BE2C (cell line): ENCODE data around the gene LCLAT1.

Source experiments
- DNase-seq: peaks from one replicate; pipeline ENCODE4 v3.0.0-alpha.2; 2020
- H3K27me3 ChIP-seq: fragments of 250-450 bp; sonication (Bioruptor Pico); 2 replicates; pipeline ENCODE4 v1.5.1; 2020; ENCODE audit warnings: mild to moderate bottlenecking
- H3K36me3 ChIP-seq: fragments of 250-450 bp; sonication (Bioruptor Pico); 2 replicates; pipeline ENCODE4 v1.5.1; 2020; ENCODE audit warnings: mild to moderate bottlenecking
- H3K4me1 ChIP-seq: fragments of 250-450 bp; sonication (Bioruptor Pico); 2 replicates; pipeline ENCODE4 v1.5.1; 2020
- H3K4me3 ChIP-seq: 2 replicates; pipeline ENCODE4 v1.5.1; 2011; ENCODE audit warnings: low read depth, low read length
- H3K9me3 ChIP-seq: fragments of 250-450 bp; sonication (Bioruptor Pico); 2 replicates; pipeline ENCODE4 v1.5.1; 2020
- CTCF ChIP-seq: IDR thresholded peaks from 2 replicates; pipeline ENCODE4 v1.5.1; 2012; ENCODE audit warnings: mild to moderate bottlenecking, low read depth, low read length

Gene LCLAT1

GRCh38 chr2:30499681-30500080 is 52.6 kb downstream of the LCLAT1 start:
- Histone ChIP-seq H3K36me3 (no peaks in the 10 kb centered on the region; the same call in 1 of the 2 replicates), H3K4me1 (no peaks in the 10 kb centered on the region; the same call in 1 of the 2 replicates), H3K9me3 (no peaks in the 10 kb centered on the region; the same call in 1 of the 2 replicates), H3K4me3 (no peak overlapping the region), H3K27me3 (no peaks in the 10 kb centered on the region)
- TF ChIP-seq CTCF = no peak
- no peak for DNase-seq

GRCh38 chr2:30500699-30501098 is 53.7 kb downstream of the LCLAT1 start:
- TF ChIP-seq CTCF = no peak
- no peak for DNase-seq
- Histone ChIP-seq H3K4me3 (no peak overlapping the region), H3K9me3 (no peaks in the 10 kb centered on the region; the same call in 1 of the 2 replicates), H3K4me1 (peaks cover 3% of the 10 kb centered on the region), H3K27me3 (no peaks in the 10 kb centered on the region), H3K36me3 (no peaks in the 10 kb centered on the region; the same call in 1 of the 2 replicates)

- no peaks in the 10 kb centered on the region for H3K27me3 ChIP-seq
These were observed 55.3 kb downstream of the LCLAT1 start for GRCh38 chr2:30502310-30502709.

GRCh38 chr2:30503007-30503694 is 56.1 kb downstream of the LCLAT1 start:
- peak; percentile 45 for TF ChIP-seq CTCF
- DNase-seq = no peak
- H3K27me3 ChIP-seq = no peaks in the 10 kb centered on the region
- H3K36me3 ChIP-seq = no peaks in the 10 kb centered on the region; the same call in 1 of the 2 replicates
- H3K4me1 ChIP-seq = peaks cover 6% of the 10 kb centered on the region; the same call in 1 of the 2 replicates
- H3K4me3 ChIP-seq = no peak overlapping the region
- H3K9me3 ChIP-seq = no peaks in the 10 kb centered on the region; the same call in 1 of the 2 replicates

More at GRCh38 chr2:30502310-30502709, 55.3 kb downstream of the LCLAT1 start:
- no peaks in the 10 kb centered on the region; the same call in 1 of the 2 replicates for H3K36me3 ChIP-seq
- H3K9me3 ChIP-seq = no peaks in the 10 kb centered on the region; the same call in 1 of the 2 replicates
- no peak overlapping the region for H3K4me3 ChIP-seq
- no peak for DNase-seq
- H3K4me1 ChIP-seq = peaks cover 6% of the 10 kb centered on the region; the same call in 1 of the 2 replicates
- no peak for TF ChIP-seq CTCF

- no peaks in the 10 kb centered on the region; the same call in 1 of the 2 replicates for H3K36me3 ChIP-seq
- no peaks in the 10 kb centered on the region; the same call in 1 of the 2 replicates for H3K9me3 ChIP-seq
- H3K4me1 ChIP-seq = peaks cover 6% of the 10 kb centered on the region; the same call in 1 of the 2 replicates
- no peak for TF ChIP-seq CTCF
- no peak overlapping the region for H3K4me3 ChIP-seq
- H3K27me3 ChIP-seq = no peaks in the 10 kb centered on the region
- no peak for DNase-seq
These were observed 56.6 kb downstream of the LCLAT1 start for GRCh38 chr2:30503695-30504052.

GRCh38 chr2:30504731-30505130 is 57.7 kb downstream of the LCLAT1 start:
- DNase-seq = no peak
- no peak overlapping the region for H3K4me3 ChIP-seq
- no peak for TF ChIP-seq CTCF
- peaks cover 12% of the 10 kb centered on the region; the same call in 1 of the 2 replicates for H3K4me1 ChIP-seq
- H3K9me3 ChIP-seq = no peaks in the 10 kb centered on the region; the same call in 1 of the 2 replicates
- H3K36me3 ChIP-seq = no peaks in the 10 kb centered on the region
- H3K27me3 ChIP-seq = no peaks in the 10 kb centered on the region
